ENCODE results near the gene ZIC3.
"Not testable (repeated sequence)": the region's sequence is repeated elsewhere in the genome, so short reads cannot be mapped to it uniquely, and the experiment has no call there.

ZIC3 gene

DNA sequence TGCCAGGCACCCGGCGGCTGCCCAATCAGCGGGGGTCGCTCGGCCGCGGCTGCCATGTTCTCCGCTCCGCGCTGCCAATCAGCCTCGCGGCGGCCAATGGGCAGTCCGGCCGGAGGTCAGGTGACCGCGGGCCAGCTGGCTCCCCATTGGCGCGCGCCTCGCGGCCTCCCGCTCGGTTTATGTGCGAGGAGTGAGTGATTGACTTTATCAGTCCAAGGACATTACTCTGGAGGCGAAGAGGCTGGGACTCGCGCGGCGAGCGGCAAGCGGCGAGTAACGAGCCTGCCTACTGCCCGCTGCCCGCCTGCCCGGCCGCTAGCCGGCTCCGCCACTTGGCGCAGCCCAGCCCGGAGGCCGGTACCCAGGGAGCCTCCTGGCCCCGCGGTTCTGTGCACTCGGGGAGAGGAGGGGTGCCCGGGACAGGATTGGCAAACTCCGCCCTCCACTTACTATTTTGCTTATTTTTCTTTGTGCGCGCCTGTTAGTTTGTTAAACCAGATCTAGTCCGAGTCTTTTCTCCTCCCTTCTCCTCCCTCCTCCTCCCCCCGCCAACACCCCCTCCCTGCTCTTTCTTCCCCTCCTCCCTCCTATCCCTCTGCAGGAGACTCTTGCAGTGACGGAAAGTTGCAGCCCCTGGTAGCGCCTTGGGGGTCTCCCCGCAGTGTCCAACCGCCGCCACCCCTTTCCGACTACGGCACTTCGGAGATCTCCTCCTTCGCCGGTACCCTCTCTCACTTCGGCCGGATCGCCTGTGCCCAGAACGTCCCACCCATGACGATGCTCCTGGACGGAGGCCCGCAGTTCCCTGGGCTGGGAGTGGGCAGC, at the start of gene ZIC3:
TSS of gene ZIC3 (plus strand) at position 207 of the 825 bp plus-strand sequence. CDS start at position 772, 565 bp downstream.
- DNase-seq (ENCODE audit: low read depth in 1 of 2, low spot score in 1 of 2), result no peak

DNA sequence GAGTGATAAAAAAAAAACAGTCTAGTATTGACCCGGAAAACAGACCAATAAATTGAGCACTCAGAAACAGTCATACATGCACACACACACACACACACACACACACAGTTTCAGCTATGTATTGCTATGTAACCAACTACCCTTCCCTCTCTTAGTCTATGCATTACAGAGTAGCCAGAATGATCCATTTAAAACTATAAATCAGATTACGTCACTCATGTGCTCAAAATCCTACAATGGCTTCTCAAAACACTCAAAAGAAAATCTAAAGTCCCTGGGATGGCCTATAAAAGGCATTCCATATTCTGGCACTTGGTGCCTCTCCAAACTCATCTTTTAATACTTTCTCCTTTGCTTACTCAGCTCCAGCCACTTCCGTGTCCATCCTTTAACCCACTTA, 46.5 kb upstream of the ZIC3 start:
- no peak for DNase-seq (ENCODE audit: low read depth in 1 of 2, low spot score in 1 of 2)

DNA sequence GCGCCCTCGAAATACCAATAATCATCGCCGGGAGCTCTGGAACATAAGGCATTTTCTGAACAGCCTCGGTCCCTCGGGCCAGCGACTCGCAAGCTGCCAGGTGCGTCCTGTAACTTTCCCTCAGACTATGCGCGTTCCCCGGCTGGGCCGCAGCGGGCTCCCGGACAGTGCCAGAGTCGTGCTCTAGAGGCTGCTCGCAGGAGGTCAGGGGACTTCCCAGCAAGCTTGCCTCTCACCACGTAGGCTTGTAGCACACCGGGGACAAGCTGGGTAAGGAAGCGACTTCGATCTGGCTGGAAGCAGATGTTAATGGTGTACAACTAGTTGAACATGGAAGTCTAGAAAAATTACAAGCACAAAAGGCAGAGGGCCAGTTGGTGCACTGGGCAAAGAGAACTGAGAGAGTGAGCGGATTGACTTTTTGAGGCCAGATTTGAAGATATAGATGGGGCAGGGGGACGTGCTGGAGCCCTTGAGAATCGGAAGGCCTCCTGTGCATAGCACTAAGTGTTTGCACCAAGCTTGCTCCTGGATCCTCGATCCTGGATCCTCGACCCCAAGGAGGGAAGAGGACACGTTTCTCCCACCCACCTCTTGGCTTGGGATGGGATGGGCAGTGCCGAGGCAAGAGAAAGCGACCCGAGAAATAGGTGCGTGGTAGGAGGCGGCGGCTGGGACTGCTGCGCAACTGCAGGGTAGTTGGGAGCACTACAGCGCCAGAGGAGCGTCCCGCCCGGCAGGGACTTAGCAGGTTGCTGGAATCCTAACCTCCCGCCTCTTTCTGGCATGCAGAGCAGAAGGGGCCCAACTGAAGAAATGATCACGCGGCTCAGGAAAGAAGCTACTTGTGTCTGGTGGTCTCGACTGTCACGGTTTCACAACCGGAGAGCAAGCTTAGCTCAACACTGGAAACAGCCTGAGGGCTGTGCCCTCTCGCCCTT, 19.9 kb upstream of the ZIC3 start:
- no peak for DNase-seq (ENCODE audit: low read depth in 1 of 2, low spot score in 1 of 2)

DNA sequence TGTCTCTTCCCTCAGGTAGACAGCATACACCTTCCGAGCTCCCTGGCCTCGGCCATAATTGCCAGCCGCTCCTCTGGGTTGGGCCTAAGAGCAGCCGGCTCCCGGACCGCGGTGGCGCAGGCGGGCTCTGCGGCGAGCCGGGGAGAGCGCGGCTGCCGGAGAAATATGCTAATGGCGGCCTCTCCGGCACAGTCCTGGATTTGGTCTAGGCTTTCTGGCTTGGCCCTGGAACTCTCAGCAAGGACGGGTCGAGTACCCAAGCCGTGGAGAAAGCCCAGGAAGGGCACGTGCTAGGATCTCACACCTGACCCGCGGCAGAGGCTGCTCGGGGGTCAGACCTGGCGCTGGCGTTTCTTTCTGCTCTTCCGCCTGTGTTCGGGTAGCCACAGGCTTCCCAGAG, 18.6 kb upstream of the ZIC3 start:
- no peak for DNase-seq (ENCODE audit: low read depth in 1 of 2, low spot score in 1 of 2)

DNA sequence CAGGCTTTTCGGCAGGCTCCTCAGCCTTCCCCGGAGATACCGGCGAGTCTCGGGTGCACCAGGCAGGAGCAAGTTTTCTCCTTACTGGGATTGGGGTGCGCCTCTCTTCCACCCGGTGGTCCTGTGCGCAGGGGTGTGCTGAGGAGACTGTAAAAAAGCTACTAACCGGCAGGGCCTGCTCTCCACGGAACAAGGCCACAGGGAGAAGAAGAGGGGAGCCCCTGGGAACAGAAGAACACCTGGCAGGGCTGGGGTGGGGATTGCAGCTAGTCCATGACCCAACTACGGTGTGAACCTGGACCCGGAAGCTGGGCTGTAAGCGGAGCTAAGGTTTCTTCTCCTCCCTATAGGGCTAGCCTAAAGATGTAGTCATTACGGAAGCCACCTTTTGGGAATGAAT, 17.7 kb upstream of the ZIC3 start:
- DNase-seq (ENCODE audit: low read depth in 1 of 2, low spot score in 1 of 2), result no peak

DNA sequence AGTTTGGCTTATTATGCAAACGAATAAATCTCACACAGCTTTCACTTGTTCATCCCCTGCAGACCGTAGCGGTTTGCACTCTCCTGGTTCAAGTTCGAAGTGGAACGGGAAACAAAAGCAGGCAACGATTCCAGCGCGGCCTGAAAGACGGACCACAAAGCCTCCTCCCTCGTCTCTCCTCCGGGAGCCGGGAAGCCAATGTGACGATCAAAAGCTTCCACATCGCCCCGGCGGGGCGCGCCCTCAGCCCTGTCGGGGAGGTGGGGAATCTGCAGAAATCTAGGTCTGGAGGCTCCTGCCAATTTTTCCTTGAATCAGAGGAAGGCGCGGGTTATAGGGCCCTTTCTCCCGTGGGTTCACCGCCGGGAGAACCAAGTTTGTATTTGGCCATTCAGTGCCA, 16.9 kb upstream of the ZIC3 start:
- DNase-seq (ENCODE audit: low read depth in 1 of 2, low spot score in 1 of 2), result no peak

DNA sequence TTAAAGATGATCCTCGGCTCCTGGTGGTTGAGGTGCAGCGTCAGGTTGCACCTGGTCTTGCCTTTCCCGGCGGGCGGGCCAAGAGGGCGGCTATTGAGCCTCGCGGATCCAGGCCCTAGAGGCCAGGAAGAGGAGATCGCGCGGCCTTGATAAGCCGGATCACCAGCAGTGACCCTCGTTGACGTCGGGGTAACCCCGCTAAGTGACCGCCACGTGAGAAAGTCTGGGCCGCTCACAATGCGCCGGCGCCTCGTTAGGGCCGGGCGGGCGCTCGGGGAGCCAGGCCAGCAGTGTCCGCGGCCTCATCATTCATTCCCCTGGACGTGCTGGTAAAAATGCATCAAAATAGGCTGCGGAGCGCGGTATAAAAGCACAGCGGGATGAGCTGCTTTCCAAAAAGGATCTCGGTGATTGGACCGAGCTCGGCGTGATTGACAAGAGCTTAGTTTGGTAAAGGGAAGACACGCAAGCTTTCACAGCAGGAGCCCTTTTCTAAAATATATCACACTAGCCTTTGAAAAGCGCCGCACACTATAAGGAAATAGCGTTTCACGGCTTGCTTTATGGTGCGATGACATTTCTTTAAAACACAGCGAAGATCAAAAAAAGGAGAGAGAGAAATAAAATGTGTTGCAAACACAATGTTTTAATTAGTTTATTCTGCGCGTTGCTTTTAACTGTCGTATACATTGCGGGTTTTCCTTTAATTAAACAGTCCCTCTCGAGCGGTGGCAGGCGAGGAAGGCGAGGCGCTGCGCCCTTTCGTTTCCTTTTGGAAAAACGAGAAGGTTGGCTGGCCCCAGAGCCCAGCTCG, 15.9 kb upstream of the ZIC3 start:
- no peak for DNase-seq (ENCODE audit: low read depth in 1 of 2, low spot score in 1 of 2)

DNA sequence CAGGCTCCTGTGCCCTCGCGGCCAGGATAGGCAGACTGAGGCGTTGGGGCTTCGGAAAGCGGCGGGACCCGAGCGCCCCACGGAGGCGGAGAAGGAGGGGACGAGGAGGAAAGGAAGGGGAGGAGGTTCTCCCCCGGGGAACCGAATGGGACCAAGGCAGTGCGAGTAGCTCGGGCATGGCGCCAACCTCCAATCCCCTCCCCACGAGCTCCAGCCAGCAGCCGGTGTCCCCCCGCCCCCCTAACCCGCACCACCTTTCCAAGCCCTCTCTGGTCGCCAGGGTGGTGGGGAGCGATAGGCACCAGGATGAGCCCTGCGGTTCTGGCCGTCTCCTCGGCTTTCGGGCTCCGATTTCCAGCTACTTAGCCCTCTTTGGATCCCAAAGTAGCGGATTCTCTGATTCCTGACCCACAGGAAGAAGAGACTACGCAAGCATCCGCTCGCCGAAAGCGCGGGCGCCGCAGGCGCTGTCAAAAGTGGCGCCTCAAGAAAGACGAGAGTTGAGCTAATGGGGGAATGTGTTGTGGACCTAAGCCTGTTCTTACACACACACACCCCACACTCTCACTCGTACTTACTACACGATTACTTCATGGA, 15.2 kb upstream of the ZIC3 start:
- DNase-seq (ENCODE audit: low read depth in 1 of 2, low spot score in 1 of 2), result no peak

DNA sequence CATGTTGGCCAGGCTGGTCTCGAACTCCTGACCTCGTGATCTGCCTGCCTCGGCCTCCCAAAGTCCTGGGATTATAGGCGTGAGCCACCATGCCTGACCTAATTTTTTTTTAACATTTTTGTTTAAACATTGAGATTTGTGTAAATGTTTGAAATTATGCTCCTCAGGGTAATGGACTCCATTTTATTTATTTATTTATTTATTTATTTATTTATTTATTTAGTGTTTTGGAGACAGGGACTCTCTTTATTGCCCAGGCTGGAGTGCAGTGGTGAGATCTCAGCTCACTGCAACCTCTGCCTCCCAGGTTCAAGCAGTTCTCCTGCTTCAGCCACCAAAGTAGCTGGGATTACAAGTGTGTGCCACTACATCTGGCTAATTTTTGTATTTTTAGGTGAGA, 13.8 kb upstream of the ZIC3 start:
- not testable (repeated sequence) for DNase-seq (ENCODE audit: low read depth in 1 of 2, low spot score in 1 of 2)

DNA sequence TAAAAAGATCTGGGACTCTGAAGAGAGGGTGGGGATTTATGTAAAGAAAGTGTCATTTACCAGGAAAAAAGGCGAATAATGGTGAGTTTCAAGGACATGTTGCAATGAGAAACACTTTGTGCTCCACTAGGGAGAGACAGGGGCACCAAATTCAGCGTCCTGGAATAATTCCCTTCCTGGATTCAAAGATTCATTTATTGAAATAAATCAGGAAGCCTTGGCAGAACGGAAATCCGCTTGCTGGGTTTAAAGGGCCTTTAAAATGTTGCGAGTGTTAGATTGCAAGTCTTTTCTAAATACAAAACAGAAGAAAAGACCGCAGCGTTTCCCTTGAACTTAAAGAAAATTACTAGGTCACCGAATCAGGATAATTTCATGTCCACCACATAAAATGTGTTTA, 3.8 kb upstream of the ZIC3 start:
- no peak for DNase-seq (ENCODE audit: low read depth in 1 of 2, low spot score in 1 of 2)

DNA sequence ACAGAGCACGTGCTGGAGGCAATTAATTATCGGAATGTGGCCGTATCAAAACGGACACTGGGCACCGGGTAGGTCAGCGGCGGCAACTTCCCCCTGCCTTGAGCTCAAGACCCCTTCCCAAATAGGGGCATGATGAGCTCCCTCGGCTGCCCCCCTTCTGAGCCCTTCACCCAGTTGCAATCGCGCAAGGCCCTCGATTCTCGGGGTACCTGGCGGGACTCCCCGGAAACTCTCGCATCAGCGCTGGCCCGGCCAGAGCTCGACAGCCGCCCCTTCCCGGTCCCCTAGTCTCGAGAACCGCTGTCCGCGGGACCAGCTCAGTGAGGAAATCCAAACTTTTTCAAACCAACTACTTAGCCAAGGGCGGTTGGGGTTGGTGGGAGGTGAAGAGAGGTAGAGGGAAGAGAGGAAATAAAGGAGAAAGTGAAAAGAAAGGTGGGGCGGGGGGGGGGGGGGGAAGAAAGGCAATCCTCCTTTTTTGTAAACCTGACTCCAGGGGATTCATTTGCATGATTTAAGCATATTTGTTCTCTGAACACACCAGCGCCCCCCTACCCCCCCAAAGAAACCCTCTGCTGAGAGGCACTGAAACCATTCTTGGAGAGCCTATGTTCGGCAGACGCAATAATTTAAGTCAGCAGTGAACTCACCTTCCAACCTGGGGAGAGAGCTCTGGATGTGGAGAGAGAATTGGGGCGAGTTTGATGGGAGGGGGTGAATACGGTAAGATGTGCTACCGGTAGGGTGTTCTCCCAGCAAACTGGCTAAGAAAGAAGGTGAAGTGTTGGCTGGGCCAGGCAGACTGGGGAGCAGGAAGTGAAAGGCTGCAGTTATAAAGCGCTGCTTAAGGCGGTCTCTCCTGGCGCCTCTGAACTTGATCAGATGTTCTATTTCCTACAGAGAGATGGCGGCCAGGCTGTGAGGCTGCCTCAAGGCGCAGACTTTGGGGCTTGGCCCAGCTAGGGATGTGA, 2.0 kb upstream of the ZIC3 start:
- no peak for DNase-seq (ENCODE audit: low read depth in 1 of 2, low spot score in 1 of 2)

DNA sequence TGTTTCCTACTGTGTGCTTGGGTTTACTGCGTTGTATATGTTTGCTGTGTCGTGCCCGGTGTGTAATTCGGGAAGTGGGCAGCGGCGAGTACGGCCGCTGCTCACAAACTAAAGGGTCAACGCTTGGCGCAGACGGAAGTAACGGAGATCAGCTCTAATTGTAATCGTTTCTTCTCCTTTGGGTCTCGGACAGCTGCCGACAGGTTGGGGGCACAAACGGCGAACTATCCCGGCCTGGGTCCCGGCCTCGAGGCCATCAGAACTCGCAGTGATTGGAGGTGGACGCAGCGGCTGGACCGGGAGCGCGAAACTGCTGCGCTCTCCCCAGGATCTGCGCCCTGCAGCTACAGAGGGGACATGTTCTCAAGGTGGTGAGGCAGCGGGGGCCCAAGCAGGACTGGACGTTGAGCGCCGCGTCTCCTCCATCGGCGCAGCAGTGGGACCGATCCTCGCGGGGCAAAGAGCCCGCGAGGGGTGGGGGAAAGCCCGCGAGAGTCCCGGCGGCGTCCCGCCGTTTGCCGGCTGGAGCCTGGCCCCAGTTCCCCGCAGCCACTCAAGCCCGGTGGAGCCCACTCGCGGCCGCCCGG, 516 bp upstream of the ZIC3 start:
- no peak for DNase-seq (ENCODE audit: low read depth in 1 of 2, low spot score in 1 of 2)

DNA sequence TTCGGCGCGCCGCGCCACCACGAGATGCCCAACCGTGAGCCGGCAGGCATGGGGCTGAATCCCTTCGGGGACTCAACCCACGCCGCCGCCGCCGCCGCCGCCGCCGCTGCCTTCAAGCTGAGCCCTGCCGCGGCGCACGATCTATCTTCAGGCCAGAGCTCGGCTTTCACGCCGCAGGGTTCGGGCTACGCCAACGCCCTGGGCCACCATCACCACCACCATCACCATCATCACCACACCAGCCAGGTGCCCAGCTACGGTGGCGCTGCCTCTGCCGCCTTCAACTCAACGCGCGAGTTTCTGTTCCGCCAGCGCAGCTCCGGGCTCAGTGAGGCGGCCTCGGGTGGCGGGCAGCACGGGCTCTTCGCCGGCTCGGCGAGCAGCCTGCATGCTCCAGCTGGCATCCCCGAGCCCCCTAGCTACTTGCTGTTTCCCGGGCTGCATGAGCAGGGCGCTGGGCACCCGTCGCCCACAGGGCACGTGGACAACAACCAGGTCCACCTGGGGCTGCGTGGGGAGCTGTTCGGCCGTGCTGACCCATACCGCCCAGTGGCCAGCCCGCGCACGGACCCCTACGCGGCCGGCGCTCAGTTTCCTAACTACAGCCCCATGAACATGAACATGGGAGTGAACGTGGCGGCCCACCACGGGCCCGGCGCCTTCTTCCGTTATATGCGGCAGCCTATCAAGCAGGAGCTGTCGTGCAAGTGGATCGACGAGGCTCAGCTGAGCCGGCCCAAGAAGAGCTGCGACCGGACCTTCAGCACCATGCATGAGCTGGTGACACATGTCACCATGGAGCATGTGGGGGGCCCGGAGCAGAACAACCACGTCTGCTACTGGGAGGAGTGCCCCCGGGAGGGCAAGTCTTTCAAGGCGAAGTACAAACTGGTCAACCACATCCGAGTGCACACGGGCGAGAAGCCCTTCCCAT, 1.1 kb downstream of the ZIC3 start:
- no peak for DNase-seq (ENCODE audit: low read depth in 1 of 2, low spot score in 1 of 2)

DNA sequence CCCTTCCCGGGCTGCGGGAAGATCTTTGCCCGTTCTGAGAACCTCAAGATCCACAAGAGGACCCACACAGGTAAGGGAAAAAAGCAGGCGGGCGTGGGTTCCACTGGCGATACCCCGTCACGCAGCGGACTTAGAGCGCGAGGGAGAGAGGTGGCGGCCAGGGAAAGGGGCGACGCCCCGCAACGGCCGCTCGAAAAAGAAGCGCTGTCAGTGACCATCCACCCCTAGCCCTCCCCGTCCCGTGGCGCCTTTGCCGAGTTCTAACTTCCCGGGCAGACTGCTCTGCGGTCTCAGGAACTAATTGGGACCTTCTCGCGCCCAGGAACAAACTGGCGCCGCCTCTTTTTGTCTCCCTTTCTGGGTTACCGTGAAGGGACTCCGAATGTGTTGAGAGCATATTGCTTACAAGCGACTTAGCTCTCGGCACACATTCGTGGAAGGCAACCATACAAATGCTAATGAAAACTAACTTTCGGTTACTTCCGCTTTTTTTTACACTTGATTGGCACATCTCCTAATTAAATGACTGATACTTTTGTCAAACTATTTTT, 1.8 kb downstream of the ZIC3 start:
- no peak for DNase-seq (ENCODE audit: low read depth in 1 of 2, low spot score in 1 of 2)

DNA sequence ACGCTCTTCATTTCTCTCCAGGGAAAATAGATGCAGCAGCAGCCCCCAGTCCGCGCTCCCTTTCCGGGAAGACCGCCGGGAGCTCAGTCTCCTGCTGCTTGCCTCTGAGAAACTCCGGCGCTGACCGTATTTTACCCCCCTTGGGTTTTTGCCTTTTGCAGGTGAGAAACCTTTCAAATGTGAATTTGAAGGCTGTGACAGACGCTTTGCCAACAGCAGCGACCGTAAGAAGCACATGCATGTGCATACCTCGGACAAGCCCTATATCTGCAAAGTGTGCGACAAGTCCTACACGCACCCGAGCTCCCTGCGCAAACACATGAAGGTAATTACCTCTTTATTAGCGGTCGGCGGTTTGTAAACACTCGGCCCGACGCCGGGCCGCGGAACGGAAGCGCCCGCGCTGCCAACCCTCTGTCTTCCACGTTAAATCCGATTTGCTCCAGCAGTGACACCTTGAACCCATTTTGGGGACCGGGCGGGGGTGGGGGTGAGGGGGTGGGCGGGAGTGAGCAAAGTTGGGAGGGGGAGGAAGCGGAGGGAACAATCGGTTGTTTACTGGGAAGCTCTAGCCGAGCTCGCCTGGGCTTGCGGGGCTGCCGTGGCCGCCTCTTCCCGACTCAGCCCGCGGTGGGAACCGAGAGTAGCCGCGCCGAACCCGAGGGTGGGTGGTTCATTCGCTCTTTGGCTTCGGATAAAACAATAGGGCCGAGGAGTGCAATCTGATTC, 3.0 kb downstream of the ZIC3 start:
- DNase-seq (ENCODE audit: low read depth in 1 of 2, low spot score in 1 of 2), result no peak

DNA sequence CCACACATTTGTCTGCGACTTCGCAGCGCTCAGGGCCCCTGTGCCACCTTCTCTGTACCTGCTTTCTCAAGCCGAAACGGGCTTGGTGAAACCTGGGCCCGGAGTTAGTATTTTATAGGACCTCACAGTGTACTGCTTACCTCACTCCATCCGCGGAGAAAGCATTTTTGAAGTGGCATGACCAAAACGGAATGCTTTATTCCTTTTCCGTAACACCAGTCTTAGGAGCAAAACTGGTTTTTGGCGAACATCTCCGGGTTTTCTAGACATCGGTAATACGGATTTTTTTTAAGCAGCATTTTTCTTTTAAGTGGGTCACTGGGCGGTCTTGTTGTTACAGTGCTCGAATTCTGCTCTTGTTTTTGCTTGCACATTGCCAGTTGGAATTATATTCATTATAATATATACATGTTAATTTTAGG, 3.6 kb downstream of the ZIC3 start:
- DNase-seq (ENCODE audit: low read depth in 1 of 2, low spot score in 1 of 2), result no peak

Measured in stimulated activated CD4-positive, alpha-beta T cell treated with anti-CD3 and anti-CD28 coated beads, Interleukin-15, amount 100 ng/mL, for 1 hour (primary cell).